ENCODE measurements around the gene ARPC1A. TPM values are rescaled to one million over a fixed set of nuclear protein-coding genes. Genes with fewer than 3 reads are reported as not detected.

Gene ARPC1A
- total and polyA plus RNA-seq, 12 donors = 93.1 to 213 (median 134) TPM

- no peak for TF ChIP-seq CTCF (IDR thresholded peaks at IDR 0.05)
- 61 to 67% methylated on average over 16 of the region's 16 CpGs for WGBS, 2 donors
- Histone ChIP-seq H3K27ac (peak overlapping the region; percentile 36 to 97 (median 89)), H3K9me3 (no peaks in the 10 kb centered on the region), H3K27me3 (no peaks in the 10 kb centered on the region), H3K4me3 (peak overlapping the region in 4 of 10 donors; percentile 36 to 50 (median 39)), H3K36me3 (peaks cover 0 to 74% (median 0%) of the 10 kb centered on the region in 9 donors), H3K4me1 (peaks cover 14 to 87% (median 44%) of the 10 kb centered on the region in 9 donors)
- ATAC-seq (peak in 7 of 8 donors; percentile 4 to 33 (median 15)), DNase-seq (no peak)
- intact Hi-C loops (cut with DNase I) = no loop called here
Observed at GRCh38 chr7:99380823-99381663, 55.3 kb downstream of the ARPC1A start.

GRCh38 chr7:99381664-99382075 is 56.0 kb downstream of the ARPC1A start:
- peaks cover 14 to 81% (median 41%) of the 10 kb centered on the region in 9 donors for H3K4me1 ChIP-seq

GRCh38 chr7:99383203-99383602 is 57.5 kb downstream of the ARPC1A start:
- Histone ChIP-seq H3K4me1 (peaks cover 14 to 66% (median 39%) of the 10 kb centered on the region in 9 donors), H3K36me3 (peaks cover 0 to 74% (median 11%) of the 10 kb centered on the region in 9 donors), H3K4me3 (no peak overlapping the region), H3K27me3 (no peaks in the 10 kb centered on the region), H3K27ac (no peak overlapping the region), H3K9me3 (no peaks in the 10 kb centered on the region)
- intact Hi-C loops (cut with DNase I) = no loop called here
- WGBS, 2 donors = 88 to 89% methylated on average over 10 of the region's 10 CpGs
- no peak for TF ChIP-seq CTCF (IDR thresholded peaks at IDR 0.05)
- ATAC-seq (no peak), DNase-seq (no peak)

More at GRCh38 chr7:99381664-99382075, 56.0 kb downstream of the ARPC1A start:
- Histone ChIP-seq H3K4me3 (no peak overlapping the region), H3K27ac (peak overlapping the region in 4 of 10 donors; percentile 7 to 97 (median 91)), H3K9me3 (no peaks in the 10 kb centered on the region), H3K27me3 (no peaks in the 10 kb centered on the region), H3K36me3 (peaks cover 0 to 74% (median 2%) of the 10 kb centered on the region in 9 donors)
- no peak for TF ChIP-seq CTCF (IDR thresholded peaks at IDR 0.05)
- ATAC-seq = peak in 3 of 8 donors; percentile 4 to 43 (median 25)
- 56 to 58% methylated on average over 7 of the region's 7 CpGs for WGBS, 2 donors
- DNase-seq = peak in 1 of 2 donors; percentile 25
- intact Hi-C loops (cut with DNase I) = no loop called here

GRCh38 chr7:99383791-99384370 is 58.2 kb downstream of the ARPC1A start:
- WGBS, 2 donors = 91 to 96% methylated on average over 13 of the region's 13 CpGs
- Histone ChIP-seq H3K9me3 (no peaks in the 10 kb centered on the region), H3K36me3 (peaks cover 0 to 74% (median 11%) of the 10 kb centered on the region in 9 donors), H3K27me3 (no peaks in the 10 kb centered on the region), H3K4me1 (peaks cover 14 to 59% (median 32%) of the 10 kb centered on the region in 9 donors), H3K4me3 (no peak overlapping the region), H3K27ac (no peak overlapping the region)
- no peak for TF ChIP-seq CTCF (IDR thresholded peaks at IDR 0.05)
- ATAC-seq = no peak
- intact Hi-C loops (cut with DNase I) = no loop called here
- no peak for DNase-seq

Data from heart right ventricle (tissue), 16 donors.